Measurements from ENCODE around the gene C9orf72.
"Not testable (repeated sequence)": the region's sequence is repeated elsewhere in the genome, so short reads cannot be mapped to it uniquely, and the experiment has no call there.

C9orf72 gene

DNA sequence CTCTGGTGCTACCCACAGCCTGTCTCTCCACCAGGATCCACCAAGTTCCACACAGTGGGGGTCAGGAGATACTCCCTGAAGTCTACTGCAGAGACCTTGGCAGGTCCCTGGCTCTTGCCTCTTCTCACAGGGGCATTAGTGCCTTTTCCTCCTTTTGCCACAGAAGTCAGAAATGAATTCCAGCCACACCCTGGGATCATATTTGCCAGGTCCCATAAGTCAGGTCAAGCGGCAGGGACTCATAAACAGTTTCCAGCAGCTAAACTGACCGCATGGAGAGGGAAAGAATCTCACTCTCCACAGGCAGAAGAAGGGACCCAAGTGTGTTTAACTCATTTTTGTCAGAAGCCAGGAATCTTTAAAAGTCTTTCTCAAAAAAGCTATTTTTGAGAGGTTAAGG is 62.5 kb downstream of the C9orf72 start:
- no peak for DNase-seq

DNA sequence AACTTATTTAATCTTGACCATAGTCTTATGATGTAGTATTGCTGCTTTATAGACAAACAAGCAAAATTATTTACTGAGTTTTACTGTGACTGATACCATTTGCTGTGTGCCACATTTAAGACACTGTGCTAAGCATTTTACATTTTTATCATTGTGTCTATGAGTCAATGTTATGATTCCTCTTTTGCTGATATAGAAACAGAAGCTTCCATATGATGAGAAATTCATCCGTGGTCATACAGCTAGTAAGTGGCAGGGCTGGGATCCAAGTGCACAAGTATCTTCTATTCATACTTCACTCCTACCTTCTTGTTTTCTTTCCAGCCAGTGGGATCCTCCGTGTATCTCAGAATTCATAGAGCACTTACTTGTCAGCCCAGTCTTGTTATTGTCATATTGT is 66.3 kb downstream of the C9orf72 start:
- DNase-seq: no peak

DNA sequence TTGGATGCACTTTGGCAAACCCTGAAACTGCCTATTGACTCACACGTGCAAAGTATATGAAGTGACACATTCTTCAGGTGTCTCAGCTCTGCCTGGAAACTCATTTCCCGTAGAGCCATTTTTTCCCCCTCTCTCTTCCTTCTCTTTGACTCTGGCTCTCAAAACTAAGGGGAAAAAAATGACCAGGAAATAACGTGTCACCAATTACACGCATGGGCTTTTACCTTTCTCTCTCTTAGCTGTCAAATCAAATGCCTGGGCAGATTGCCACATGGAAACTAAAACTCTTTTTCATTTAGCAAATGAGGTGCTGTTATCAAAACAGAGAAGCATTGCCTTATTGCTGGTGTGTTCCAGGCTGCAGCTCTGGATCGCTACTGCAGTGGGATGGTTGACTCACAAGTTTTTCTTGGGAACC is 67.5 kb downstream of the C9orf72 start:
- DNase-seq: no peak

DNA sequence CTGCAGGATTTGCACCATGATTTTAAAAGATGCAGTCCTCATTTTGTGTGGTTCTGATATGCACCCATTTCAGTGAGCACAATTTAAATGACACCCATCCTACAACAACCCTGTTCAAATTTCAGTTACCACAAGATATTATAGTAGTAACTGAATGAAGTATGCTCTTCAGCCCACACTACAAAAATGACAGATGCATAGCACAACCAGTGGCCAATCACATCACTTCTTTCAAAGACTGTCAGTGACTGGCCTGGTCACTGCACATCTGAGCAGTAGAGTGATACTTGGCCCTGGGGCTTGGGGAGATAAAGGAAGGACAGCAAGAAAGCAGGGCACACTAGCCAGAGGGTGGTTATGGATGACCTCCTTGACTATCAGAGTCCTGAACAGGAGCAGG is 69.0 kb downstream of the C9orf72 start:
- DNase-seq: no peak

DNA sequence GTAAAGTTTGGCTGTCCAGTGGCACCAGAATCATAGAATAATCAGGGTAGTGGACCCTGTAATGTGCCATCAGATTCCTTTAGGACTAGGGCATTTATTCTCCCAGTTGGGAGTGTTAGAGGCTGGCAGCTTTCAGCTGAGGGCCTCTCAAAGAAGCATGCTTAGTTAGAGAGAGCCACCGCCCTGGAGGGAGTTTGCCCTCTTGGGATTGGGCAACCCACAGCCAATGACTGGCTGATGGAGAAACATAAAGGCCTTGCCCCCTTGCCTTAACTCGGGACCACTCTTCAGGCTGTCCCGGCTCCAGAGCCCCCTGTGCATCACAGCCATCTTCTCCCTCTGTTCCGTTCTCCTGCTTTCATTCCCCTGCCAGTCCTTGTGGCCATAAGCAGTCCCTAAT is 69.7 kb downstream of the C9orf72 start:
- DNase-seq: no peak

DNA sequence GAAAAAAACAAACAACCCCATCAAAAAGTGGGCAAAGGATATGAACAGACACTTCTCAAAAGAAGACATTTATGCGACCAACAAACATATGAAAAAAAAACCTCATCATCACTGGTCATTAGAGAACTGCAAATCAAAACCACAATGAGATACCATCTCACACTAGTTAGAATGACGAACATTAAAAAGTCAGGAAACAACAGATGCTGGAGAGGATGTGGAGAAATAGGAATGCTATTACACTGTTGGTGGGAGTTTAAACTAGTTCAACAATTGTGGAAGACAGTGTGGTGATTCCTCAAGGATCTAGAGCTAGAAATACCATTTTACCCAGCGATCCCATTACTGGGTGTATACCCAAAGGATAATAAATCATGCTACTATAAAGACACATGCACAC is 72.4 kb downstream of the C9orf72 start:
- not testable (repeated sequence) for DNase-seq

DNA sequence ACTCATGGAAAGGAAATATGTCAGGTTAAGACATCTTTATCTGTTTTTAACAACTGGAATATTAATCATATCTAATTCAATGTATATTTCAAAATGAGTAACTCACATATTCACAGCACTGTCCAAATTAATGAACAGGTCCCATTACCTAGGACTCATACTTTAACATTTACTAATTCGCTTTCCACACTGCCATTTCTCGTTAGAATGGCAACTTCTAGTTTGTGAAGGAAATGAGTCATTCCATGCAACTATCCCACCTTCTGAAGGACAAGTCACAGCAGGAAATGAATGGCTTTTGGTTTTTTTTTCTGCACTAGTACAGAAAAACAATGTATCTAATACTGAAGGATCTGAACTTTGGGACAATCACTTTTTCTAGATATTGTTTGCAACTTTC is 73.8 kb downstream of the C9orf72 start:
- no peak for DNase-seq

DNA sequence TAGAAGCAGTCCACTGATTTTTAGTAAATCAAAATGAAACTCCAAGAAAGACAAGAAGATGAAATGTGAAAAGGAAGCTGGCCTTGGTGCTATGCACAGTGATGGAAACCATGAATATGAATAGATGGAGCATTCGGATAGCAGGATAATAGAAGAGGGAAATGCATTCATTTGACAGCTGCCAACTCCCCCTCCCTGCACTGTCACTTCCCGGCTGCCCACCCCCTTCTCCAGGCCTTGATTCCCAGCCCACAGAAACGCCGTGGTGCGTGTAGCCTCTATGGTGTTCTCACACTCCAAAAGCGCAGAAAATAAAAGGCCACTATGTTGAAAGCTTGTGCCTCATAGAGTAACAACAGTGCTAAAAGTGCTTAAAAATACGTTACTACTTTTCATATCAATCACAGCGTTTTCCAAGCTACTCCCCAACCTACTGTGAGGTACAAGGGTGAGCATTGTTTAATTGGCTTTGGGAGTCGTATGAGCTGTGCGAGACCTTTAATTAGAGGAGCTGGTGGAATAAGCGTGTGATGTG is 75.3 kb downstream of the C9orf72 start:
- DNase-seq: no peak
